HG03108 (cell line): Measurements from ENCODE around the gene KIAA0825.

ENCODE experiments used
- ATAC-seq: cut with Tn5 transposase; IDR thresholded peaks from one replicate; pipeline ENCODE4 v1.9.1; 2021; ENCODE audit warnings: moderate library complexity; ENCODE audit not compliant: unreplicated experiment

Gene KIAA0825

DNA sequence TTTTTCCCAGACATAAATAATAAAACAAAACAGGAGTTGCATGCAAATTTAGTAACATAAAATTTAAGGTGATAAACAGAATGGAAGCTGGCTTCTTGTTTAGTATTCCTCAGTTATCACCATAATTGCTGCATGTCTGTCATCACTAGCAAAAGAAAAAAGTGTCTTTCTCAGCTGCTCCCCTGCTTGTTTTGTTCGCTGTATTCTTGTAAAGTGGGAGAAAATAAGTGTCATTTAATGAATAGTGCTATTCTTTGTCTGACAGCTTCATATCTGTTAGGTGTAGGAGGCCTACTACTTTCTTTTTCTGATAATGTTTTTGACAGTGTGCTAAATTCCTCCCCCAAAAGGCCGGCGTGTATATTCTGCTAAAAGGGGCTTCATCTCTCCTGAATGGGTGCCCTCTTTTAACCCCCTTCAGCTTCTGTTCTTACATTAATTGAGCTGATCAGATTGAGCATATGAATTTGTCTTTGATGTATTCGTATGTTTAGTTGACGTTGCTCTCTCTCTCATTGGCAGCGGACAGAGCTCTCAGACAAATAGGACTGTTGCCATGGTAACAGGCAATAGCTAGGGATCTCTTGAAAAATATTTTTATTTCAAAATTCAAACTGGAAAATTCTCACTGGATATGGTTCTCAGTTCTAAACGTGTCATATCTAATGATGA, 303.8 kb downstream of the KIAA0825 start:
- ATAC-seq, result no peak

DNA sequence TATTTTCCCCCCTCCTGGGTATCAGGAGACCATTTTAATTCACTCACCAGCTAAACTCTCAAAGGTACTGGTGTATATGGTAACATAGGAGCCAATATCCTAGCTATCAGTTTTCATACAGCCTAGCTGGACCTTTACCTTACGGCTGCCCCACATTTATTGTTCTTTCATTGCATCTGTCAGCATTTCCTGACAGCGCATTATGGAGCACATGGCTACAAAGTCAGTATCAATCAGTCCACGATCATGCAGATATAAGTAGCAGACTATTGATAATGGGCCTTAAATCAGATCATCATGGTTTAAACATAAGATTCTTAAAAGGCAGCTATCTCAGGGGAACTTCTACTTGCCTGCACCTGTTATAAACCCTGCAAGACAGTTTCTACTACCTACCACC, 304.7 kb downstream of the KIAA0825 start:
- no peak for ATAC-seq

DNA sequence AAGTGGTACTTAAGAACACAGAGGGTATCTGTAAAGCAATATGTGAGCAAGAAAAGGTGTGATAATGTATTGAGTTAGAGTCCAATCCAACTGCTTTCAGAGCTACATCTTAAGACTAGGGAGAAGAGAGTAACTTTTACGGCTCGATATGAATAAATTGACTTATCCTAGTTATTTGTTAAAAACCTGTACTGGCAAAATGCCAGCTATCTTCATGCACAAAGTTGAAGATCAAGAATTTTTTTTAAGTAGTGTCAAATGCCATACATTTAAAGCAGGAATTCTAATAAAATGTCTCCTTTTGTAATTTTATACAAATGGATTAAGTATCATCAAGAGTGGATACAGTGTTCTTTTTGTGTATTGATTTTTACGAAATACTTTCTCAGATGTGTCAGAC, 305.2 kb downstream of the KIAA0825 start:
- ATAC-seq, result no peak

DNA sequence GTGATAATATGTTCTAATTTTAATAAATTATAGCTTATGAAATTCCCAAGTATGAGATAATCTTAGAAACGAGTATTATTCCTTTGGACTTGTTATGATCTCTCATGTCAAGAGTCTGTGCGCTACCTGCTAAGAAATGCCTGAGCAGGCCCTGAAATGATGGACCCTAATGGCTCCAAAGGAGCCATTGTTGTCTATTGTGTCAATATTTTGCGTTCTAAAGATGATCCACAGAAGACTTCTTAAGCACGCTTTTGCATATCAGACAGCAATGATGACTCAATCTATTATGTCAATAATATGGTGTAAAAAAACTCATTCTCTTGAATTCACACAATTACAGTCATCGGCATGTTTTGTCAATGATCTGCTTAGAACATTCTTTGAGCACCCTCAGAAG, 306.1 kb downstream of the KIAA0825 start:
- no peak for ATAC-seq

DNA sequence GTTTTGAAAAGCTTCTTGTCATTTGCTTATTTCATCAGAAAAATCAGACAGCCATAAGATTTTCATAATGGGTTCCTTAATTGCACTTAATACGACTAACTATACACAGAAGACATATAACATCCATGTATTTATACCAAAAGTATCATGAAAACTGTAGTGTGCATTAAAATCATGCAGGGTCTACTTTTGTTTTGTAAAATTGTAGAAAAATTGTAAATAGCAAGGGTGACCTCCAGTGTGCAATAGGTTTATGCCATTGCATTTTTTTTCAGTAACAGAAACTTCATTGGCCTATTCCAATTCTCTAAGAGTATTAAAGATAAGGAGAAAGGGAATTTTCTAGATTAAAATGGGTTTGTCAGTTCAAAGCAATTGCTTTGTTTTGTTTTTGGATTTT, 307.6 kb downstream of the KIAA0825 start:
- ATAC-seq, result no peak

DNA sequence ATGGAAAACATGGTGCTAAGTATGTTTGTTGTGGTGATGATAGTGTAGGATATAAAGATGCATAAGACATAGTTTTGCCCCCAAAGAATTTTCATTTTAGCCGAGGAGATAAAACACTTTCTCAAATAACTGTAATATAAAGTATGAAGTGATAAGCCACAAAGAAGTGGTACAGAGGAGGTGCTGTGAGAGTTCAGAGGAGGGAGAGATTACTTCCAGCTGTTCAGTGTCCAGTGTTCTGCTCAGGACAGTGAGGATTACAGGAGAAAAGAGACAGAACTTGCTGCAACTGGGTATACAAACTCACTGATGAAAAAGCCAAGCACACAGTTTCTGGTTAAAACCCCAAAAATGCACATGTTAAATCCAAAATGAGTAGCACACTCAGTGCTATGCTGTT, 309.3 kb downstream of the KIAA0825 start:
- ATAC-seq, result no peak

DNA sequence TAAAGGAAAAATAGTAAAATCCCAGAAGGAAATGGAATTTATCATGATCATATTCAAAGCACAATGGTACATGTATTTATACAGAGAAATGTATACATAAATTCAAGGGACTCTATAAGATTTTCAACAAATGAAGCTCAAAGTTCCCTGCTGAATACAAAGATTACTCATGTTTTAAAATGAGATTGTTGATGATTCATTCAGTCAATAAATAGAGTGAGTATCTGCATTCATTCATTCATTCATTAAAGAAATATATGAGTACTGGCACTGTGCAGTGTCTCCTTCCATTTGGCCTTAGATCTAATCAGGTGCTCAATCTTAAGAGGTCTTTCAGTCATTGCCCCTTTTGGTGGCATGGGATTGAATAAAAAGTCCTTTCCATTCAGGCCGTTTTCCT, 310.0 kb downstream of the KIAA0825 start:
- ATAC-seq, result no peak

DNA sequence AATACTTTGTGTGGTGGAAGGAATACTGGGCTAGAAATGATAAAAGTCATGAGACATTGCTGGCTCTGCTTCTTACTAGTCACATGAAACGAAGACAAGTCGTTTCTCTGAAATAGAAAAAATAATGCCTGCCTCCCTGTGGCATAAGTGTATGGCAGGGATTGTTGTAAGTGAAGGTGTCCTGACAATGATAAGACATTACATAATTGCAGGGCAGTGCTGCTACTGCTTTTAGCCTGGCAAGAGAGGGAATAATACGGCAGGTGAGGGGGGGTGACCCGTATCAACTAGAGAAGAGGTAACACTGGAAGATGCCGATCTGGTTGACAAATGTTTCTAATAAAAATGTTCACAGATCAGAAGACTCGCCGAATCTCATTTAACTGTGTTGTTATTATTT, 314.3 kb downstream of the KIAA0825 start:
- no peak for ATAC-seq

DNA sequence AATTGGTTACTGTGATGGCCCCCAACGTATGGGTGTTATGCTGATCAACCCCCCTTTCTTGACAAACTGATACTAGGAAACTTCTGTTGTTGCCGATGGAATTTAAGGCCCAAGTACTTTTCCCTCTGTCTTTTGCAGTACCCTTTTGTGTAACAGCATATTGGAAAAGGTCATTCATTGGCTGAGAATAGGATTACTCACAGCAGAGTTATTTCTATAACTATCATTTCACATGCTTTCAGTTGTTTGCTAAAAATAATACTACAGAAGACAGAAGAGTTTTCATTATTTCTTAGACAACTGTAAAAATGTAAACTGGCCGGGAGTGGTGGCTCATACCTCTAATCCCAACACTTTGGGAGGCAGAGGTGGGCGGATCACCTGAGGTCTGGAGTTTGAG, 329.5 kb downstream of the KIAA0825 start:
- no peak for ATAC-seq

DNA sequence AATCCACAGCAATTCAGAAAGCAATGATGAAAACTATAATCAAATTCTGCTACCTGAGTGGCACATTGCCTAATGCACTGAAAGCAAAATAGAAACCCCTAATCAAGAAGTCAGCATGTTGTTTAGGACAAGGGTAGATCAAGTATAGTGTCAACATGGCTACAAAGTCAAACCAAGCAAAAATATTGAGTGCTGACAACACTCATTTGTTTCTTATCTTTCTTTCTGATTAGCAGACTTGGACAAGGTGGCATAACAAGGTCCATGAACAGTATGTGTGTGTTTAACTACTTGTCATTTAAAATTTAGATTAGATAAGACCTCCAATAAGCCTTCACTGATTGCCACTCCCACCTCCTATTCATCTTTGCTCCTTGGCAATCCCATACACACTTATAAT, 332.4 kb downstream of the KIAA0825 start:
- no peak for ATAC-seq

DNA sequence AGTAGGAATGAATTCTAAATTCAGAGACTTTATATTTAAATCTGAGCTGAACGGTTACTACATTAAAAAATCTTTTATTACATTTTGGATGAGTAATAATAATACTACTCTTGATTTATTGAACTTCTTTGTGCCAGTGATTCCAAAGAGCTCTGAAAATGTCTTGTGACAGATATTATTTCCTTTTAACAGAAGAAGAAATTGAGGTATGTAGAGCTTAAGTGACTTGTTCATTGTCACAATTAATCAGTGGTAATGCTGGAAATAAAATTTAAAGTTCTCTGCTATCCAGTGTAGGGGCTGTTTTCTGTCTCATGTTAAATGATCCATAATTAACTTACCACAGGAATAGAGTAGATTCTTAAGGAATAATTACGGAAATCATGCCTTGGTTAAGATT, 335.3 kb downstream of the KIAA0825 start:
- ATAC-seq, result no peak

DNA sequence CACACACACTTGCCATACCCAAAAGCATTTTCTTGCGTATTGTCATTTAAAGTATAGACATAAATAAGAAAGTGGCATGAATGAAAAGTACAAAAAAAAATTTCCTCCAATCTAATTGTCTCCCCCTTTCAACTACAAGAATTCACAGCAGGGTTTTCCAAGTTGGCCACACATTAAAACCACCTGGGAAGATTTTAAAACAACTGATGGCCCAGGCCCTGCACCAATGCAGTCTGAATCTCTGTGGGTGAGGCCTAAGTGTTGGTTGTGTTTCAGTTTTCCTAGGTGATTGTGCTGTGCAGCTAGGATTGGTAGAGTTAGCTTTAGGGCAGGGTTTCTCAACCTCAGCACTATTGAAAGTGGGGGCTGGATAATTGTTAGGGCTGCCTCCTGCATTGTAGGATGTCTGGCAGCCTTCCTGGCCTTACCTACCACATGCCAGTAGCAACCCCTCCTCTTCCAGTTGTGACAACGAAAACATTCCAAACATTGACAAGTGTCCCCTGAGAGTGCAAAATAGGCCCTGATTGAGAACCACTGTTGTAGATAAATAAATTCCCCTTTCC, 337.1 kb downstream of the KIAA0825 start:
- no peak for ATAC-seq

DNA sequence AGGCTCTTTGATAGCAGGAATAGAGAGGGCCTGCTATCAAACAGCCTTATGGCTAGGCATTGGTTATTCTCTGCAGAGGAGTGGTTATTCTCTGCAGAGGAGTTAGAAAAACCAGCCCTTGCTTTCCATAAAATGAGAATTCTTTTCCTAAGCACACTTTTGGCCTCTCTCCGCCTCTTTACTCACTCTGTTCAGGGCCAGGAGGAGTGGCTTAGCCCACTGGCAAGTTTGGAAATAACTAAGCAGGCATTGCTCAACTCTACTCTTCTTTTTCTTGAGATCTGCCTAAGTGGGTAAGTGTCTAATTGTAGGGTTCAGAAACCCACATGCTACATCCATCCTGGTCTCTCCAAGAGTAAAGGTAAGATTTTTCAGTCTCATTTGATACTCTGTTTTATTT, 341.7 kb downstream of the KIAA0825 start:
- no peak for ATAC-seq

DNA sequence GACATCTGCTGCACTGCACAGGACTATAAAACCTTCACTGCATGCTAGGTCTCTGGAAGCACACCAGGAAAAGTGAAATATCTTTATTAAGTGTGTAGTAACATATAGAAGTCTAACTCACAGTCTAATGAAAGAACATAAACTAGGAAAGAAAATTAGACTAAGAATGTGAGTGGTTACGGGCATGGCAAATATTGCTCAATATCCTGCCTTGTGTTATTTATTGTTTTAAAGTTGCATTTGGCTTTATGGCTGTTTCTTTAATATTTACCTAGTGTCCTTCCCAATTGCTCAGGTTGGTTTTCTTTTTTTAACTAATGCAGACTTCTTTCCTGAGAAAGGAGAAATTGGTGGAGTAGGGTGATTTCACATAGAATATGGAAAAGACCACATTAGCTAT, 342.4 kb downstream of the KIAA0825 start:
- no peak for ATAC-seq

DNA sequence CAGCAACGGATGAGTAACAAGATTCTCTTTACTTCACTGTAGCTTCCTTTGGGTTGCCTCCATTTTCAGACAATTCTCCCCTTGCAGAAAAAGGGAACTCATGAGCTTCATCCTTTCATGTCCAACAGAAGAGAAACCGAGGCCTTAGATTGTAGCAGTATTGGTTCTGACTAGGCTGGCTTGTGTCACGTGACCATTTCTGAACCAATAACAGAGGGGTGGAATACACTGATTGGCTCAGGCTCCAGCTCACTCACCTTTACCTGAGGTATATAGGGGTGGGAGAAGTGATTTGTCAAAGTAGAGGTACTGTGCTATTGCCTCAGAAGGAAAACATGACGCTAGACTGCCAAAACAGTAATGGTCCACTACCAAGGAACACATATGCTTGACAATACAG, 343.7 kb downstream of the KIAA0825 start:
- no peak for ATAC-seq

DNA sequence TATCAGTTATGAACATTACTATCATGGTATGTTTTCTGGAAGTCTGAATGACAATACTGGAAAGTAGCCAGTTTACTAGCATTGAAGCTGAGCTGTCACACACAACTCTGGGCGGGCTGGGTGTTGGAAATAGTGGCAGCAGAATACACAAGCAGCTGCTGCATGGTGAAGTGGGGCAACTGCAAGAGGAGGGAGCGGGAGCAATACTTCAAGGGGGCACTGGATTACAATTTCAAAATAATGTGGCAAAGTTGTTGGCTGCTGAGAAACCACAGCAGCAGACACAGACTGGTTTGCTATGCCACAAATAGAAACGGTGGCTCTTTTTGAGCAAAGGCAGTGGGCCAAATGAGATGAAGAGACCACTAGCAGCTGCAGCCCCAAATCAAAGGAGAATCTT, 350.2 kb downstream of the KIAA0825 start:
- no peak for ATAC-seq

DNA sequence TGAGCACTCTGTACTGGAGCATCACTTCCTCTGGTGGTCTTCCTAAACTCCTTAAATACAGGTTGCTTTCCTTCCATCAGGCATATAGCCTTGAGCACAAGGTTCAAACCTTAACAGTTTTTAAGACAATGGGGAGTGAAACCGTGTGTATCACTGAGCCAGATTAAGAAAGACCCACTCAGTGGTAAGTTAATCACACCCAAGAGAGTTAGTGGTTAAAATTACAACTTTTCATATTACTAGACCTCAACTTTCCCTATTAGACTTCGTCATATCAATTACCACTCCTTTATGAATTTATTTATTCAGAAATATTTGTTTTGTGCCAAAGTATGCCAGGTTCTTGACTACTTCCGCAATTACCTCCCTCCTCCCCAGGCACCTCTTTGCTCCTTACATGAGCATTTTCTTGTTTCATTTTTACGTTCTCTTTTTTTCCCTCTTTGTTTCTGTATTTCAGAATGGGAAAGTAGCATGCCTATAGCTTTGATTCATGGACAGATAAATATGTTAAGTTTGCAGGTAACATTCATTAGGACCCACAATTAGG, 351.0 kb downstream of the KIAA0825 start:
- no peak for ATAC-seq

DNA sequence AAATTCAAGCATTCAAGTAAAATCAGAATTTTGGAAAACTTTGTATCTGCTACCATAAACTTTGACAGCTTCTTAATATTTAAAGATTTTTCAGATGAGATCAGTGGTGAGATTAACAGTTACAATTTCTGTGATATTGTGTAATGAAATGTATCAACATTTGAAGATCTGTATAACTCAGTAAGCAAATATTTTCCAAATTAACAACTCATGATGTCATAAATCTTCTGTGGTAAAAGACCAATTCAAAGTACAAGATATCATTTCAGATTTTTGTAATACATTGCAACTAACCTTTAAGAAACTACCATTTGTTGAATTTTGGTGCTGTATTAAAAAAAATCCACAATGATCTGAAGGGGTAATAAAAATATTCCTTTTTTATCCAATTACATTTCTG, 352.2 kb downstream of the KIAA0825 start:
- no peak for ATAC-seq

DNA sequence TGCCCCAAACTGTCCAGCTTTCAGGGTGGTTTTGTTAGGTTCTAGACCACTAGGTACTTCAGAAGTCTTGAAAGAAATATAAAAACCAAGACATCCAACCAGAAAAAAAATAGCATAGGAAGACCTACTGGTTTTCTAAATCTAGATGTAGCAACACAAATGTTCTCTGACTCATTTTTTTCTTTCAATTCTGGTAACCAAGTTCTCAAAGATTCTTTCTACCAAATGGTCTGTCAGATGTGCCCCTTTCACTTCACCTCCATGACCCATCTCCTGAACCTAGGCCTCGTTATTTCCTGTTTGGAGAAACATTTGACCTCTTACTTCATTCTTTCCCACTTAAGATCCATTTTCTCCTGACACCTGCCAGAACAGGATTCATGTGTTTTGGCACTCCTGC, 355.3 kb downstream of the KIAA0825 start:
- ATAC-seq, result no peak

DNA sequence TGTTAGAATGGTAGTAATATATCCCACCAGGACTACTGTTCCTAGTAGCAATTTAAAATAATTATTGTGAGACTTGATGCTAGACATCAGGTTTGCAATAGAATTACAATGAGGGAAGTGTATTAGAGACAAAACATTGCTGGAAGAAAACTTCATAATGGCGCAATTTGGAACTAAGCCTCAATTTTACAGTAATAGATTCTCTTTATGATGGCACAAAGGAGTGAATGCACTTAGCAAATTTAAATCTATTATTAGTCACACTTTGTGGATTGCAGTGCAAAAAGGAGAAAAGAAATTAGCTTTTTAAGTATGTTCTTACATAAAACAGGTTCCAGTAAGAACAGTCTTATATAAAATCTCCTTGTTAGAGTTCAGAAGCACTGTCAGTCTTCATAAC, 358.3 kb downstream of the KIAA0825 start:
- no peak for ATAC-seq

DNA sequence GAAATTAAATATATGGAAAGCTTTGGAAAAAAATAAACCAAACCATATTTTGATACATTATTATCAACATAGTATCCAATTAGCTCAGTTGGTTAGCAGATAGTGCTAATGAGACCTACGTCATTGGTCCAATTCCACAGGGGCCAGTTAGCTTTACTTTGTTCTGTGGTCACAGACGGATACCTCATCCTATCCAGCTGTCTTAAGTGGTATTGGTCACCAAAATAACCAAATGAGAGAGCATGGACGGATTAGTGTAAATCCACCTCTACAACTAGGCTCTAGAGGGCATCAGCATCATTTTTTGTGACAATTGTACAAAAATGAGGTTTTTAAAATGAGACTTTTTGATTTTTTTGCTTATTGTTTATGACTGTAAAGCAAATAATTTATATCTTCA, 364.2 kb downstream of the KIAA0825 start:
- no peak for ATAC-seq

DNA sequence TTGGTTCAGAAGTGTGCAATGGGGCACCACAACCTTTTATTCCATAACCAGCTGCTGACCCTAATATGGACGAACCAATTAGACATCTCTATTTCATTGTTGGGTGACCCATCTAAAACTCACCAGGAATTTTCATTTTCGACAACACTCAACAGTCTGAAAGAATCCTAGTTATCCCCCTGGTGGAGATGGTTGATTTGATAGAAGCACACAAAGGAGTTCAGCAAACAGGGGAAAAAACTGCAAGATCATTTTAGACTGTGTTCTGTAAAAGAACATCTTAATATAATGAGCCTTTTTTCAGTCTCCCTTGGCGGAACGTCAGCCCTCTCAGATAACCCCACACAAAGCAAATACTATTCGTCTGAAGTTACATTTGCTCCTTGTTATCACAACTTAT, 367.4 kb downstream of the KIAA0825 start:
- ATAC-seq, result no peak

DNA sequence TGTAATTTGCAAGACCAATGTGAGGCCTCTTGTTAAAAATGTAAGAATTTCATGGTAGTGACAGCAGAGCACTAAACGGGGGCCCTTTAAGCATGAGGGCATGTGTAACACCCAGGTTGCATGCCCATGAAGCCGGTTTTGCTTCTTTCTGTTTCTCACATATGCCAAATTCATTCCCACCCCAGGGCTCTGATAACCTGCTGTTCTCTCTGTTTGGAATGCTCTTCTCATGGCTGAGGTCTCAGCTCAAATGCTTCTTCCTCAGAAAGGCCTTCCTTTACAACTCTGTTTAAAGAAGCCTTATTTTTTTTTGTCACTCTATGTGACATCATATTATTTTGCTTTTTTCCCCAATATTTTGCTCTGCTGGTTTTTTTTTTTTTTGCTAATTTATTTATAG, 369.0 kb downstream of the KIAA0825 start:
- no peak for ATAC-seq
